NCI-H2029 treated with DMSO at 0.1 percent for 48 hours (cell line): Measurements from ENCODE around the gene YWHAE.
"Not testable (repeated sequence)": the region's sequence is repeated elsewhere in the genome, so short reads cannot be mapped to it uniquely, and the experiment has no call there.

Experiments used
- DNase-seq: peaks from one replicate; lab custom pipeline; 2025; lab: John Stamatoyannopoulos, UW

YWHAE gene

DNA sequence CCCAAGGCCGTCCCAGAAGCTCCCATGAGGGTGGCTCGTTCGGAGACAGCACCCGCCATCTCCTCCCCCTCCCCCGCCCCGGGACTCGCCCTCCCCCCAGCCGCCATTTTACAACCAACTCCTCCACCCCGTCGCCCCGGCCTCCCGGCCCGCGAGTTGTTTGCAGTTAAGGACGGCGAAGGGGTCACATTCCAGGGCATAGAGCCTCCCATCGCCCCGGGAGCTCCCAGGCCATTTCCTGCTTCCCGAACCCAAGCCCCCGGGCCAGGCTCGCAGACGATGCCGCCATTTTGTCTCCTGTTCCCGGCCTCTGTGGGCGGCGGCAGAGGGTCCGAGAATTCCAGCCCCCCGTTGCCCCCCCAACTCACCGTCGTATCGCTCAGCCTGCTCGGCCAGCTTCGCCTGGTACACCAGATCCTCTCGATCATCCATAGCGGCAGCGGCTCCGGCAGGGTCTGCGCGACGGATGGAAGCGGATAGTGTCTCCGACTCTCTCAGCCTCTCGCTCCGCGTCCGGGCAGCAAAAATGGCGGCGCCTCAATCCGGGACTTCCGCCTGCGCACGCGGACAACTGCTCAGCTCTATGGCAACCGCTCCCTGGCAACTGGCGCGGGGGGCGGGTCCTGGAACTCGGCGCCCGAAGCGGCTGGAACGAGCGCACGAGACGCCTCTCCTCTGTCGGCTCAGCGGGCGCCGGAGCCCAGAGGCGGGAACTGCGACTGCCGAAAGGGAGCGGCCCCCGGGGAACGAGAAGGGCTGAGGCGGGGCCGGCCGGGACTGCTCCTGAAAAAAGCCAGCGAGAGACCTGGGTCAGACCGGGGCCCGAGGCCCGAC, at the start of gene YWHAE:
TSS of gene YWHAE (minus strand) at position 544 of the 834 bp plus-strand sequence. CDS start at position 432, 112 bp downstream.
- DNase-seq, result peak; percentile 48

DNA sequence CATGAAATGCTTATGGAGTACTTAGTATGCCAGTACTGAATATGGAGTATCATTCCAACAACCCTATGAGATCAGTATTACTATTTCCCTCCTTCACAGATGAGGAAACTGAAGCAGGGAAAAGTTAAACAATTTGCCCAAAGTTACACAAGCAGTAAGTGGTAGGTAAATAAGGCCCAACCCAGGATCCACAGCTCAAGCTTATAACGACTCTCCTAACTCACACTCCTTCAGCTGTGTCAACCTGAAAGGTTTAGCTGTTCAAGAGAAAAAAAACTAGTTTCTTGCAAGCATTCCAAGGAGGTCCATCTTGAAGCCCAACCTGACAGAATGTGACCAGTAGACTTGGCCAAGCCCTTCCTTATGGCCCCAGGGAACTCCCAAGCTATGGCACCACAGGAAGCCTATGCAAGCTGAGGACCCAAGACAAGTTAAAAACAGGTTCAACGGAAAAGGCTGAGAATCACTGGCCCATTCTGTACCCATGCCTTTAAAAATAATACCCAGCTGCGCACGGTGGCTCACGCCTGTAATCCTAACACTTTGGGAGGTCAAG, 49.5 kb upstream of the YWHAE start:
- DNase-seq, result no peak

DNA sequence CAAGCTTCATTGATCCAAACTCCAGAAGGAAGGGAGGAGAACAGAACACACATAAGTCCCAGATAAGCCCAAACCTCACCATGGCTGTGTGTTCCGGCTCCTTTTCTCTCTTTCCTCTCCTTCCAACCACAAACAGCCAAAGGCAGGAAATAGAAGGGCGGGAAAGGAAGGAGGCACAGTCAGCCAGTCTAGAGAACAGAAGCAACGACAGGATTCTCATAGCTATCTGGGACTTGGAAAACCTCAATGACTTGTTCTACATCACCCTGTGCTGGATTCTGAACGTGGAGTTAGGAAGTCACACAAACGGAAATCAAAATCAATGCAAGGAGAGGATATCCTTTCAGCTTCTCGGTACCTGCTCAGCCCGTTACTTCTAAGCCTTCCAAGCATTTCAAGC, 47.0 kb upstream of the YWHAE start:
- no peak for DNase-seq

DNA sequence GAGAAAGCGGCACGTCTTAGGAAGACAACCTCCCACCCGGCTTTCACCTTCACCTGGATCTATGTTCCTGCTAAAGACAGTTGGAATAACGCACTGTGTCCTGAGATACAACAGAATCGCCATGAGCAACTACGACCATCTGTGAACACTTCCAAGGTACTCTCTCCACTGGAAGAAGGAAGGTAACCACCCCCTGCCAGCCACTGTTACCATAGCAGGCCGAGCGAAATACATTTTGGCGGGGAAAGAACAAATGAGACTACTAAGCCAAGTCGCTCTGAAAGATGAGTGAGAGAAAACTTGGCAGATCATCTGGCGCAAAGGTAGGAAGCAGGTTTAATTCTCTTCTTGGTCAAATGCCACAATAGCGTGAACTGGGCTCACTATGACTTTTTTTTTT, 46.2 kb upstream of the YWHAE start:
- no peak for DNase-seq

DNA sequence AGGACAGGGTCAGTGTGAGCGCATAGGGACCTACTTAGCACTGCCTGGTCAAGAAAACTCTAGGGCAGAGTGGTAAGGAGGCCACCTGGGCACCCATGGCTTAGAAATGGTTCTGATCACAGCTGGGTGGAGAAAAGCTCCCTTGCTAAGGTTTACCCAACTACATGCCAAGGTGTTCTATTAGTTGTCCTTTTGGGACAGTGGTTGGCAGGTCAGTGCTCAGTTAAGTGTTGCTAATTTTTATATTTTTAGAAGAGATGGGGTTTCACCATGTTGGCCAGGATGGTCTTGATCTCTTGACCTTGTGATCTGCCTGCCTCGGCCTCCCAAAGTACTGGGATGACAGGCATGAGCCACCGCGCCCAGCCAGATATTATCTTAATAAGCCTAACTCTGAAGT, 45.7 kb upstream of the YWHAE start:
- DNase-seq, result not testable (repeated sequence)

DNA sequence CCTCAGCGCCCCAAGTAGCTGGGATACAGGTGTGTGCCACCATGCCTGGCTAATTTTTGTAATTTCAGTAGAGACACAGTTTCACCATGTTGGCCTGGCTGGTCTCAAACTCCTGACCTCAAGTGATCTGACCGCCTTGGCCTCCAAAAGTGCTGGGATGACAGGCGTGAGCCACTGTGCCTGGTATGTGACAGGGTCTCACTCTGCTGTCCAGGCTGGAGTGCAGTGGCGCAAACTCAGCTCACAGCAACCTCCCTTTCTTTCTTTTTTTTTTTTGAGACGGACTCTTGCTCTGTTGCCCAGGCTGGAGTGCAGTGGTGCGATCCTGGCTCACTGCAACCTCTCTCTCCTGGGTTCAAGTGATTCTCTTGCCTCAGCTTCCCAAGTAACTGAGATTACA, 42.7 kb upstream of the YWHAE start:
- DNase-seq, result not testable (repeated sequence)

DNA sequence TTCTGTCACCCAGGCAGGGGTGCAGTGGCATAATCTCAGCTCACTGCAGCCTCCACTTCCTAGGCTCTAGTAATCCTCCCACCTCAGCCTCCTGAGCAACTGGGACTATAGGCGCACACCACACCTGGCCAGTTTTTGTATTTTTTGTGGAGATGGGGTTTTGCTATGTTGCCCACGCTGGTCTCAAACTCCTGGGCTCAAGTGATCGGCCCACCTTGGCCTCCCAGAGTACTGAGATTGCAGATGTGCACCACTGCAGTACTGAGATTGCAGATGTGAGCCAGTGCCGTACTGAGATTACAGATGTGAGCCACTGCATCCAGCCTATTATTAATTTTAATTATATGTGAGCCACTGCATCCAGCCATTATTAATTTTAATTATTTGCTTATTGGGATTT, 42.2 kb upstream of the YWHAE start:
- DNase-seq, result no peak

DNA sequence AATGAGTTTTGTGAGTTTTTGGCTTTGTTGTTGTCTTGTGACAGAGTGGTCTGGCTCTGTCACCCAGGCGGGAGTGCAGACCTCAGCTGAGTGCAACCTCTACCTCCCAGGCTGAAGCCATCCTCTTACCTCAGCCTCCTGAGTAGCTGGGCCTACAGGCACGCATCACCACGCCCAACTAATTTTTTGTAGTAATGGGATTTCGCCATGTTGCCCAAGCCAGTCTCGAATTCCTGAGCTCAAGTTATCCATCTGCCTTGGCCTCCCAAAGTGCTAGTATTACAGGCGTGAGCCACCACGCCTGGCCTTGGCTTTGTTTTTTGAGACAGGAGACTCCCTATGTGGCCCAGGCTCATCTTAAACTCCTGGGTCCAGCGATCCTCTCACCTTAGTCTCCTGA, 40.9 kb upstream of the YWHAE start:
- DNase-seq, result no peak

DNA sequence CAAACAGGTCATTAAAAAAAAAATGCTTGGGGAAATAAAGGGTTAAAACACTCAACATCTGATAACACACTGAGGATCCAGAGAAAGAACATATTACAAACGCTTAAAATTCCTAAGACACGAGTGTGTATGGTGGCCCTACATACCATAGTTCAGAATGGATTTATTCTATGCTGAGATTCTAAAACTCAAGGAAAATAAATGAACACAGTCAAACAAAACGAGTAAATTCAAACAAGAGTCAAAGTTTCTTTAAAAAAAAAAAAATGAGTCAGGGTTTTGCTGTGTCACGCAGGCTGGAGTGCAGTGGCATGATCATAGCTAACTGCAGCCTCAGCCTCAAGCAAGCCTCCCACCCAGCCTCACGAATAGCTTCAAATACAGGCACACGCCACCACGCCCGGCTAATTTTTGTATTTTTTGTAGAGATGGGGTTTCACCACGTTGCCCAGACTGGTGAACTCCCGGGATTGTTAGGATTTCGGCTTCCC, 38.6 kb upstream of the YWHAE start:
- no peak for DNase-seq

DNA sequence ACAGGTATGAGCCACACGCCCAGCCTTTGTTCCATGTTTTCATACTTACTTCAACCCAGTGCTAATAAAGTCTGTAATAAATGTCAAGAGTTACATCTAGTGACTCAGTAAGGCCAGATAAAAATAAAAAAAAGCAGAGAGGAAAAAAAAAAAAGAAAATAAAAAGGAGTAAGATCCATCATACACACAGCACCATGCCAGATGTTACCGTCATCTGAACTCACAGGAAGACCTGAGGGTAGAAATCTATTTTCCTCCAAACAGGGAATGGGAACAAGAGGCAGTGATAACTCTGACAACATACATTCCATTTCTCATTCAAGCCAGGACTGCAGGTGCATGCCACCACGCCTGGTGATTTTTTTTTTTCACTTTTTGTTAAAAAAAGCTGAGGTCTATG, 35.3 kb upstream of the YWHAE start:
- no peak for DNase-seq

DNA sequence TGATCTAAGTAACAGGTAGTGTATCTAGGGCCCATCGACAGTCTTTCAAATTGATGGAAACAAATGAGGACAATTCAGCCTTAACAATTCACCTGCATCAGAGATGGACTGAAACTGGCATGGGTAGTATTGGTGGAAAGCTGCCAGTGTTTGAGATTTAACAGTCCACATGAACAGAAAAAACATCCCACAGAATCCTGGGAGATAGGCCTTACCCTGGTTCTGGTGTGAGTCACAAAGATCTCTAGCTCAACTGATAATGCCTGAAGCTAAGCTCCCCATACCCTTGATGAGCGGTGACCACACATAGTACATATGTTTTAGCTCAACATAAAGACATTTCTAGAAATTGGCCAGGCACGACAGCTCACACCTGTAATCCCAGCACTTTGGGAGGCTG, 34.1 kb upstream of the YWHAE start:
- DNase-seq, result no peak

DNA sequence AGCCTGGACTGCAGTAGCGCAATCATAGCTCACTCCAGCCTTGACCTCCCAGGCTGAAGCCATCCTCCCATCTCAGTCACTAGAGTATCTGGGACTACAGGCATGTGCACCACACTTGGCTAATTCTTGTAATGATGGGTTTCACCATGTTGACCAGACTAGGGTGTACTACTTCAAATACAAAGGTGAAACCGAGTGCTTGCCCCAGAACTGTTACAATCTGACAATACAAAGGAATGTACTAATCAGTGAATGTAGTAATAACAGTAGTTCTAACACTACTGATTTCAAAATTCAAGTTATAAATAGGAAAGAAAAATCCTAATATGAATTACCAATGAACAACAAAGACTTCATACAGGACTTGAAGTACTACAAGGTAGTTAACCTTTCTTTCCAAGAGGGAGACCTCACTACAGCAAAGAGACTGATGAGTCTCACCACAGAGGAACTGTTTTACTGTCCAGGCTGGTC, 31.6 kb upstream of the YWHAE start:
- DNase-seq, result no peak

DNA sequence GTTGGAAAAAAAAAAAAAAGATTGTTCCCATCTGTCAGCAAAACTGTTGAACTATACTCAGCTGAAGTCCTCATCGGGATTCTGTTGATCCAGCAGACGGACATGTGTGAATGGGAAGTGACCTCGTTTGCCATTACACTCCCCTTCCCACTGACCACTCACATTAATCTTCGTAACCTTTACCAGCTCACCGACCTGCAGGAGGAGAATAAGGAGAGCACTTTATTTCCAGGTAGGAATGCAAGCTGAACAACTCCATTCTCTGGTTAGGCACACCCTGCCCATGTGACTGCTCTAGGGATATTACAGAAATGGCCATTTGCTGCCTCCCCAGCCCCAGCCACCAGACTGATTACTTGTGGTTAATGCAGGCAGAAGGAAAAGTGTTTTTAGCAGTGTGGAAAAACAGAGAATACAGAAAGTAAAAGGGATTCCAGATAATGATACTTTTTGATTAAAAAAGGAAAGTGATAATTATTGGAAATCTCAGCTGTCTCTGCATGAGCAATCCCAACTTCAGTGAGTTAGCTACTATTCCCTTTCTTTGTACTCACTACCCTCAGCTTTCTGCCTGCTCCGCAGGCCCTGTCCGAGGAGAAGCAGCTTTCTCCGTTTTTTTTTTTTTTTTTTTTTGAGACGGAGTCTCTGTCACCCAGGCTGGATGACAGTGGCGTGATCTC, 23.6 kb upstream of the YWHAE start:
- no peak for DNase-seq

DNA sequence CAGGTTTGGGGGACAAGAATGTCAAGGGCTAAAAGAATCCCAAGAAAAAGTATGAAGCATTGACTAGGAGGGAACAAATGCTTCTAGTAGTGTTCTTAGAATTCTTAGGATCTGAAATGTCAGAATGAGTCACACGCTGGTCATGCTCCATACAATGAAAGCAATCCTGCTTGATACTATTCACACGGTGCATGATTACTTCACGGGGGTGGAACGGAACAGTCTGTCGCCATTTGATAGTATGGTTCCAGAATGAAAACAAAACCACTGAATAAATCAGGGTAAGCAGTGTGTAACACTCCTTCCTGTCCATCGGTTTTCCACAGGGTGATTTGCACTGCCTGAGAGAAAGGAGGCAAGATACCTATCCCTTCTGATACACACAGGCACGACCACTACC, 22.9 kb upstream of the YWHAE start:
- DNase-seq, result no peak

DNA sequence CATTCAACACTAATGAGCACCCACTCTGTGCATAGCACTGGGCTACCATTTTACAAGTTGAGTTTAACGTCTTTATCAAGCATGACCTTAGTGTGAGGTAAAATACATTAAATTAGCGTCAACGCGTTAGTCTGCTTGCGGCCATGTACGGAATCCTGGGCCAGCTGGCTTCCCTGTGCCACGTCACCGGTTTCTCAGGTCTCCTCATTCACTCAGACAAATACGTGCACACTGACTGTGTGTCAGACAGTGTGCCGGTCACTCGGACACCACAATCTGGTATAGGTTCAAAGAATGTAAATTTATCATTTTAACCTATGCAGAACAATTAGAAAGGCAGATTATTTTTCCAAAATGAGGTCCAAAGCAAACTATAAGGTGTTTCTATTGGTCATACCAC, 21.4 kb upstream of the YWHAE start:
- no peak for DNase-seq

DNA sequence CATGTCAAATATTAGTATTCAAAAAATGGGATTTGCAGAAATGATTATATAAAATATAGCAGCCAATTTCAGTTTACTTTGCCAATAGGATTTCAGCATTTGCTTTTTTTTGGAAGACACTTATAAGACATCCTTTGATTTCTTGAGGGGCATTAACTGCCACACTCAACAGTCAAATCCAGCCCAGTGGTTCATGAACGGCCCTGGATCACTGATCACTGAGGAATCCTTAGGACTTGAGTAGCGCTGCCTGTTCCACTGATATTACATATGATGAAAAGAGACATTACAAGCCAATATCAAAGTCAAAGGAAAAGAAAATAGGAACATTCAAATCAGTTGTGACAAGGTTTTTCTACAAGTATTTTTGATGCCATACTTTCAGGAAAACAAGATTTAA, 21.0 kb upstream of the YWHAE start:
- DNase-seq, result no peak

DNA sequence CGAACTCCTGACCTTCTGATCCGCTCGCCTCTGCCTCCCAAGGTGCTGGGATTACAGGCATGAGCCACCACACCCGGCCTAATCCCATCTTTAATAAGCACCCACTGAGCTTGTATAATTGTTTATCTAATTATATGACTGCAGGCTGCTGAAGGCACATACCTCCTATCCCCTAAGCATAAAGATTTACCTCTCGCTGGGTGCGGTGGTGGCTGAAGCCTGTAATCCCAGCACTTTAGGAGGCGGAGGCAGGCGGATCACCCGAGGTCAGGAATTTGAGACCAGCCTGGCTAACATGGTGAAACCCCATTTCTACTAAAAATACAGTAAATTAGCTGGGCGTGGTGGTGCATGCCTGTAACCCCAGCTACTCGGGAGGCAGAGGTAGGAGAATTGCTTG, 20.1 kb upstream of the YWHAE start:
- no peak for DNase-seq

DNA sequence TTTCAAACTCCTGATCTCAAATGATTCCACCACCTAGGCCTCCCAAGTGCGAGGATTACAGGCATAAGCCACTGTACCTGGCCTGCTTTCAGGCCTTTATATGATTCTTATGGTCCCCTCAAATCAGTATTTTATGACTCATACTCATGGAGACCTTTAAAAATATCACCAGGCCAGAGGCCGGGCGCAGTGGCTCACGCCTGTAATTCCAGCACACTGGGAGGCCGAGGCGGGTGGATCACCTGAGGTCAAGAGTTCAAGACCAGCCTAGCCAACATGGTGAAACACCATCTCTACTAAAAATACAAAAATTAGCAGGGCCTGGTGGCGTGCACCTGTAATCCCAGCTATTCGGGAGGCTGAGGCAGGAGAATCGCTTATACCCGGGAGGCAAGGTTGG, 18.5 kb upstream of the YWHAE start:
- DNase-seq, result not testable (repeated sequence)

DNA sequence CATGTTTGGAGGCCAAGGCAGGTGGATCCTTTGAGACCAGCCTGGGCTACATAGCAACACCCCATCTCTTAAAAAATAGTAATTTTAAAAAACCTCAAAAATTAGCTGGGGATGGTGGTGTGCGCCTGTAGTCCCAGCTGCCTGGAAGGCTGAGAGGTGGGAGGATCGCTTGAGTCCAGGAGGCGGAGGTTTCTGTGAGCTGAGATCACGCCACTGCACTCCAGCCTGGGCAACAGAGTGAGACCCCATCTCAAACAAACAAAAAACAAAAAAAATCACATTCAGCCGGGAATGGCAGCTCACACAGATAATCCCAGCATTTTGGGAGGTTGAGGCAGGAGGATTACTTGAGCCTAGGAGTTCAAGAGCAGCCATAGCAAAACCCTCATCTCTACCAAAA, 16.4 kb upstream of the YWHAE start:
- DNase-seq, result no peak

DNA sequence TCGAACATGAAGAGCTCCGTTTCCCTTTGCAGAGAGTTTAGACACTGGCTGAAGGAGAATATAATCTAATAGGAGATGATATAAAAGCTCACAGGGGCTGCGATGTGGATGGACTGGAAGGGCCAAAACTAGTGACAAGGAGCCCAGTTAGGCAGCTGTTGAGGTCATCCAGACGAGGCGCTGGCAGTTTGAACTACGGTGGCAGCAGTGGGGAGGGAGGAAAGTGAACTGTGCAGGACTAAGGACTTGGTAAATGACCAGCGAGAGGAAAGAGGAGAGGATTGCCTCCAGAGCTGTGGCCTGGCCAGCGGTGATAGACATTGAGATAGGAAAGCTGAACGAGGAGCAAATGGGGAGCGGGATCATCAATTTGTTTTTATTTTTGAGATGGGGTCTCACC, 14.6 kb upstream of the YWHAE start:
- DNase-seq, result no peak

DNA sequence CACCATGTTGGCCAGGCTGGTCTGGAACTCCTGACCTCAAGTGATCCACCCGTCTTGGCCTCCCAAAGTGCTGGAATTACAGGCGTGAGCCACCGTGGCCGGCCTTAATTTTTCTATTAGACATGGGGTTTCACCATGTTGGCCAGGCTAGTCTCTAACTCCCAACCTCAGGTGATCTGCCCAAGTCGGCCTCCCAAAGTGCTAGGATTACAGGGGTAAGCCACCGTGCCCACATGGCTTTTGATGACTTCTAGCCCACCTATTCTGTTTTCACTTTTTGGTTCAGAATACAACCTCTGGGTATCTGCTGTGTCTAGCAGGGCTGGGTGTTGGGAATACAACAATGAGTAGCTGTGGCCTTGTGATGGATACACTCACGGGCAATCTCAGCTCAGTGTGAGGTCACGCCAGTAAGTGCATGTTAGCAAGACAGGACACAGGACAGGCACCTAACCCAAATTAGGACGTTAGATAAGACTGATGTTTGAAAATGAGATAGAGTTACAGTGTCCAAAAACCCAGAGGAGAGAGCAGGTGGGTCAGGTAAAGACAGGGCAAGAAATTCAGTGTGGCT, 14.1 kb upstream of the YWHAE start:
- DNase-seq, result no peak

DNA sequence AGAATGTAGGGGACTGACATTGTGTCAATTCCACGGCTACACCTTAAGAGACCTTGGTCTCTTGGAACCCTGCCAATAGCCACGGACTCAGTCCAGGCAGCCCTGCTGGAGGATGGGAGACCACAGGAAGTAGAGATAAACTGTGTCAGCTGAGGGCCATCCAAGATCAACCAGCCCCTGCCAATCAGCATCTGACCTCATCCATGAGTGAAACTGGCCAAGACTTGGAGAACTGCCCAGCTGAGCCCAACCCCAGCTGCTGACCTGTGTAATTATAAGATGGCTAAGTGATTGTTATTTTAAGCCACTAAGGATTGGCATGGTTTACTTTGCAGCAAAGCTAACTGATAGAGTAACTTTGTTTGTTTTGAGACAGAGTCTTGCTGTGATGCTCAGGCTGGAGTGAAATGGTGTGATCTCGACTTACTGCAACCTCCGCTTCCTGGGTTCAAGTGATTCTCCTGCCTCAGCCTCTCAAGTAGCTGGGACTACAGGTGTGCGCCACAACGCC, 13.3 kb upstream of the YWHAE start:
- DNase-seq, result peak; percentile 27
